A673 (cell line): Measurements from ENCODE around the gene COIL. TPM values are rescaled to one million over a fixed set of nuclear protein-coding genes. Genes with fewer than 3 reads are reported as not detected.

Source experiments
- BruUV-seq: library from RNA; stranded (reverse); fragments of 400-500 nt; replicated peaks from 2 replicates; lab custom pipeline; 2021; lab: Mats Ljungman, UMichigan
- CTCF ChIA-PET: fragments of 300-600 bp; sonication (Branson Sonifier 250); formaldehyde crosslinking; loops from one replicate; lab custom pipeline; 2022; ENCODE audit warnings: antibody characterized with exemption; lab: Charles Lee
- POLR2A ChIA-PET: fragments of 300-600 bp; sonication (Branson Sonifier 250); formaldehyde crosslinking; loops from one replicate; lab custom pipeline; 2022; ENCODE audit warnings: antibody characterized with exemption; ENCODE audit not compliant: low non-redundant PET; lab: Charles Lee
- DNase-seq: peaks from one replicate; pipeline ENCODE4 v3.0.0-alpha.2; 2015; ENCODE audit warnings: low spot score
- H3K27ac ChIP-seq: fragments of 200-600 bp; sonication (generic); 2 replicates; pipeline ENCODE4 v1.5.1; 2016; ENCODE audit warnings: mixed run types, low read depth, mild to moderate bottlenecking, mixed read lengths, antibody characterized with exemption, low read length; ENCODE audit not compliant: poor library complexity, severe bottlenecking
- H3K27me3 ChIP-seq: fragments of 200-600 bp; sonication (generic); replicated peaks from 2 replicates; pipeline ENCODE4 v1.6.1; 2017; ENCODE audit warnings: mixed run types, low read depth, mild to moderate bottlenecking, mixed read lengths, antibody characterized with exemption, low read length; ENCODE audit not compliant: insufficient read depth, poor library complexity
- H3K36me3 ChIP-seq: fragments of 200-600 bp; sonication (generic); 2 replicates; pipeline ENCODE4 v1.6.1; 2016; ENCODE audit warnings: mixed run types, mild to moderate bottlenecking, mixed read lengths, antibody characterized with exemption, low read length; ENCODE audit not compliant: insufficient read depth, poor library complexity, severe bottlenecking
- H3K4me1 ChIP-seq: fragments of 200-600 bp; sonication (generic); 2 replicates; pipeline ENCODE4 v1.6.1; 2017; ENCODE audit warnings: mixed run types, mild to moderate bottlenecking, mixed read lengths, antibody characterized with exemption, low read length; ENCODE audit not compliant: insufficient read depth, poor library complexity, severe bottlenecking
- H3K4me3 ChIP-seq: fragments of 200-600 bp; sonication (generic); 2 replicates; pipeline ENCODE4 v1.5.1; 2016; ENCODE audit warnings: low read depth, mixed run types, mild to moderate bottlenecking, mixed read lengths, low read length; ENCODE audit not compliant: poor library complexity, severe bottlenecking
- H3K9me3 ChIP-seq: fragments of 200-600 bp; sonication (generic); 2 replicates; pipeline ENCODE4 v1.6.1; 2016; ENCODE audit warnings: mixed run types, low read depth, mild to moderate bottlenecking, mixed read lengths, antibody characterized with exemption, low read length; ENCODE audit not compliant: poor library complexity, severe bottlenecking
- CTCF ChIP-seq: fragments of 300-800, 200-600 bp; sonication (generic); conservative IDR thresholded peaks from 2 replicates; pipeline ENCODE4 v1.5.1; 2017; ENCODE audit warnings: low read depth, mild to moderate bottlenecking, antibody characterized with exemption, low read length, moderate library complexity, mixed read lengths
- EZH2 ChIP-seq: fragments of 200-600 bp; sonication (generic); IDR thresholded peaks from 2 replicates; pipeline ENCODE4 v1.6.1; 2017; ENCODE audit warnings: borderline replicate concordance, low read depth, mild to moderate bottlenecking, mixed read lengths, antibody characterized with exemption, low read length; ENCODE audit not compliant: poor library complexity, severe bottlenecking
- intact Hi-C: fragments of 100-400 bp; cut with micrococcal nuclease; formaldehyde crosslinking; loops from one replicate; pipeline ENCODE4 v1.10.0; 2022; ENCODE audit not compliant: unreplicated experiment
- total RNA-seq: library from RNA; stranded (reverse); gene quantifications from 2 replicates; pipeline ENCODE4 v1.2.3, GENCODE V29; 2021

COIL gene
- total RNA-seq, 1 experiment from 2014 or later = 23.2 TPM

GRCh38 chr17:56919717-56920116 lies 41.1 kb downstream of the COIL start:
- Histone ChIP-seq H3K4me3 (no peak overlapping the region), H3K27ac (no peak overlapping the region), H3K9me3 (peaks cover 8% of the 10 kb centered on the region), H3K4me1 (no peaks in the 10 kb centered on the region), H3K36me3 (no peaks in the 10 kb centered on the region), H3K27me3 (no peaks in the 10 kb centered on the region)
- BruUV-seq = no TSS peak
- no peak for DNase-seq
- intact Hi-C loops = no loop called here
- TF ChIP-seq EZH2 (no peak), CTCF (no peak)
- ChIA-PET POLR2A (no interaction called here), CTCF (interaction anchor here (0.6 kb wide), 1 partner anchor 52 kb away, joined by 4 read pairs; no protein-coding TSS in a partner anchor)

- TF ChIP-seq EZH2 (no peak), CTCF (no peak)
- Histone ChIP-seq H3K27me3 (no peaks in the 10 kb centered on the region), H3K27ac (no peak overlapping the region), H3K4me3 (no peak overlapping the region), H3K9me3 (peaks cover 8% of the 10 kb centered on the region), H3K4me1 (no peaks in the 10 kb centered on the region), H3K36me3 (no peaks in the 10 kb centered on the region)
- ChIA-PET CTCF (no interaction called here), POLR2A (no interaction called here)
- intact Hi-C loops = no loop called here
- DNase-seq = no peak
- no TSS peak for BruUV-seq
These were observed 41.9 kb downstream of the COIL start for GRCh38 chr17:56918916-56919315.

- Histone ChIP-seq H3K27ac (no peak overlapping the region), H3K9me3 (peaks cover 8% of the 10 kb centered on the region), H3K36me3 (no peaks in the 10 kb centered on the region), H3K27me3 (no peaks in the 10 kb centered on the region), H3K4me3 (no peak overlapping the region), H3K4me1 (no peaks in the 10 kb centered on the region)
- no peak for TF ChIP-seq CTCF
- no peak for TF ChIP-seq EZH2
- ChIA-PET POLR2A (no interaction called here), CTCF (no interaction called here)
- intact Hi-C loops = no loop called here
- no TSS peak for BruUV-seq
- no peak for DNase-seq
These were observed 43.1 kb downstream of the COIL start for GRCh38 chr17:56917559-56918296.
